GM19328 (cell line): ENCODE measurements around the gene ACKR4.
"Not testable (repeated sequence)": the region's sequence is repeated elsewhere in the genome, so short reads cannot be mapped to it uniquely, and the experiment has no call there.

Experiments
- ATAC-seq: cut with Tn5 transposase; IDR thresholded peaks from one replicate; pipeline ENCODE4 v1.9.1; 2021; ENCODE audit warnings: mild to moderate bottlenecking, moderate library complexity; ENCODE audit not compliant: unreplicated experiment

The ACKR4 gene

DNA sequence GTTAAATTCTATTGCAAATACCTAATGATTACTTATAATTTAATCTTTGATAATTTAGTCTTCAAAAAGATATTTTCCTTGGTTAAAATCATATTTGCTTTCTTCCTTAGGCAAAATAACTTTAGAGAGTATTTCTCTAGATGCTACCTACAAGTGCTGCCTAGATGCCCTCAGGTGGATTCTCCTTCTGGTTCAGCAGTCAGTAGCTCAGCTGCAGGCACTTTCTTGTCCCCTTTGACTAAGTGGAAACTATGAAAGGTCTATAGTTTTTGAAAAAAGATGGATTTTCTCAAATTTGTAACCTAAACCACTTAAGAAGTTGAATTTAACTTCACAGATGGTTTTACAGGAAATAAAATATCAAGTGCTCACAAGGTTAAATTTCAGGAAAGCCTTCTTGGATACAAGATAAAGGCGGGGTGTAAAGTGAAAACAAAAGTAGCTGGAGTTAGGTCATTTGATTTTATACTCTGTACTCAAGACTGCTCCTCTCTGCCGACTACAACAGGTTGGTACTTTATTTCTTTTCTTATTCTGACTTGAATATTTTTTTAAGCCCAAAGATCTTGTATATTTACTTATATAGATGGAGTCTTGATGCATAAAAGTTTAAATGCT lies at the start of gene ACKR4:
Gene ACKR4, plus strand, starts transcription at position 455 of the 618 bp plus-strand sequence. CDS start 3,128 bp downstream, outside the sequence.
- no peak for ATAC-seq

- ATAC-seq: no peak
These were observed 47.9 kb upstream of the ACKR4 start for GRCh38 chr3:132549169-132549568.

DNA sequence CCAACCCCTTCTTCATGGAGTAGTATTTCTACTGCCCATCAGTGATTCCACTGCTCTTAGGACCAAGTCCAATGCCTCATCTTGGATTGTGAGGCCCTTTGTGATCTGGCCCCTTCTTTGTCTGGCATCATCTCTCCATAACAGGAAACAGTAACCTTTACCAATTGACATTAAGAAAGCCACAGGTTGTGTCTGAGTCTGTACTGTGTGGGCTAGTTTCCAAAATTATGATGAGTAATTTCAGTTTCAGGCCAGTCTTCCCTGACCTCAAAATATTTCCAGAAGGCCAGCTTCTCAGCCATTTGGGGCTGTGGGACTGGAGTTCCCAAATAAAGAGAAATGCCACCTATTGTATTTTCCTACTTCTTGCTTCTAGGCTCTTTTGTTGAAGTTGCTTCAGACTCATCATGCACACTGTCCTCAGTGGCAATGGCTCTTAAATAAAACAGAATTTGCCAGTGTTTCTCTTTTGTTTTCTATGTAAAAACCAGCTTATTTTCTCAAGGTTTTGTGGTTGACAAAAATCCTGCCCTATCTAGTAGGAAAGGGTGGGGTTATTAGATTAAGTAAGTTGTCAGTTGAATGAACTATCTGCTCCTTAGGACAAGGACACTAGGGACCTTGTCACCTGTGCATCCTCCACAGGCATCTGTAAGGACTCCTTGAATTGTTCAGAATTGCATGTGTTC lies 47.0 kb upstream of the ACKR4 start:
- peak; percentile 62 for ATAC-seq

GRCh38 chr3:132550579-132551305 lies 46.3 kb upstream of the ACKR4 start:
- ATAC-seq: no peak

- no peak for ATAC-seq
These were observed 43.2 kb upstream of the ACKR4 start for GRCh38 chr3:132553826-132554225.

GRCh38 chr3:132554437-132554836 lies 42.6 kb upstream of the ACKR4 start:
- no peak for ATAC-seq

DNA sequence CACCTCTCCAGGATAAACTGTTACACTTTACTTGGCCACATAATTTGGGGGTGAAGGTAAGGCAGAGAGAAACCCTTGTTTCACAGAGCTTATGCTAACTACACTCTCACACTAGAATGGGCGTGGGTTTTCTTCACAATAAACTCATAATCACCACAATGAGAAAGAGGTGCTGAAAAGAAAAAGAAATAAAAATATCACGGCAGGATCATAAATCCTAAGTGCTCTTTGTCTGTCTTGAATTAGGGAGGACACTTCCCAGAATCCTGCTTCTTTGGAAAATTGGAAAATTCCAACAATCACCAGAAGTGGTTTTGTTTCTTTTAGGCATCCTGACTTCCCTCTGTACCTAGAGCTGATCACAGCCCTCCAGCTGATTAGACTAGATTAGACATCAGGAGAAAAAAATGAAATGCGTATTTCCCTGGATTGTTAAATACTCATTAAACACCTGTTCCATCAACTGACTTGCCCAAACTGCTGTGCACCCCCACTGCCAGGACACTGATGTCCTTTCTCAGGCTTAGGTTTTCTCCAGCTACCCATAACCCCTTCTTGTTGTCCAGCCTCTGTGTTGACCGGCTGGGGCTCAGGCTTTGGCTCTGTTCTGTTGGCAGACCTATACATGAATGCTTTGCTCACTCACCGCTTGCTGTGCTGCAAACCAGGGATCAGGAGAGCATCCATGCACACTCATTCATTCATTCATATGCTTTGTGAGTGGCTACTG lies 41.6 kb upstream of the ACKR4 start:
- no peak for ATAC-seq

DNA sequence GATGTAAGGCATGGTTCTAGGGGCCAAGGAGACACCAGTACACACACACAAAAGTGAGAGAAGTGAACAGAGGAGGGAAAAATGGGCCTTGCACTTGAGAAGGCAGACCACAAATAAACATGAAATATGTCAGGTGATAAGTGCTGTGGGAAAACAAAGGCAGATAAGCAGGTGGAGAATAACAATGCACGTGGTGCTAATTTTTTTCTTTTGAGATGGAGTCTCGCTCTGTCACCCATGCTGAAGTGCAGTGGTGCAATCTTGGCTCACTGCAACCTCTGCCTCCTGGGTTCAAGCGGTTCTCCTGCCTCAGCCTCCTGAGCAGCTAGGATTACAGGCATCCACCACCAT lies 41.1 kb upstream of the ACKR4 start:
- ATAC-seq: not testable (repeated sequence)

GRCh38 chr3:132556508-132557159 lies 40.4 kb upstream of the ACKR4 start:
- ATAC-seq: no peak

GRCh38 chr3:132561003-132561402 lies 36.1 kb upstream of the ACKR4 start:
- no peak for ATAC-seq

GRCh38 chr3:132563420-132564069 lies 33.5 kb upstream of the ACKR4 start:
- ATAC-seq: no peak

DNA sequence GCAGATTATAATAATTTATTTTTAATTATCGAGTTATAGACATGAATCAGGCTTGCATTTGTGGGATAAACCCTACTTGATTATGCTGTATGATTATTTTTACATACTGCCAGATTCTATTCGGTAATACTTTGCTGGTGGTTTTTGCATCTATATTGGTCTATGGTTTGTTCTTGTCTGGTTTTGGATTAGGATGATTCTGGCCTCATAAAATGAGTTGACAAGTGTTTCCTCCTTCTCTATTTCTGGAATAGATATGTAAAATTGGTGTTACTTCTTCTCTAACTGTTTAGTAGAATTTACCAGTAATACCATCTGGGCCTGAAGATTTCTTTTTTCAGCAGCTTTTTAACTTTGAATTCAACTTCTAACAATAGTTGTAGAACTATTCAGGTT lies 33.0 kb upstream of the ACKR4 start:
- ATAC-seq: no peak

DNA sequence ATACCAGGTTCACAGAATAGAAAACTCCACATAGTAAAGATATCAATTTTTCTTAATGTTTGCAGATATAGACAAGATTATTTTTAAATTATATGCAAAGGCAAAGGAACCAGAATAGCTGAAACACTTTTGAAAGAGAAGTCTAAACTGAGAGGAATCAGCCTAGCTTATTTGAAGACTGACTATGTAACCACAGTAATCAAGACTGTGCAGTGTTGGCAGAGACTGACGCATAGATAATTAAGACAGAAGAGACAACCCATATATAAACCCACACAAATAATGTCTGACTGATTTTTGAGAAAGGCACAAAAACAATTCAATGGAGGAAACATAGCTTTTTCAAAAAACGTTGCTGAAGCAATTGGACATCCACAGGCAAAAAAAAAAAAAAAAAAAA lies 28.6 kb upstream of the ACKR4 start:
- no peak for ATAC-seq

DNA sequence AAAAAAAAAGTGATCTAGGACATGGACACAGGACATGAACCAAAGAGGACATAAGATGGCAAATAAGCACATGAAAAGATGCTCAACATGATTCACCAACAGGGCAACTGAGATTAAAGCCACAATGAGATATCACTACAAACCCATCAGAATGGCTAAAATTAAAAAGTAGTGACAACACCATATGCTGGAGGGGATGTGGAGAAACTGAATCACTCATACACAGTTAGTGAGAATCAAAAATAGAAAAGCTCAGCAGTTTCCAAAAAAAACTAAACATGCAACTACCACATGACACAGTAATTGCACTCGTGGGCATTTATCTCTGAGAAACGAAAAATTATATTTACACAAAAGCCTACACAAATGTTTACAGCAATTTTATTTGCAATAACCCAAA lies 27.9 kb upstream of the ACKR4 start:
- no peak for ATAC-seq

DNA sequence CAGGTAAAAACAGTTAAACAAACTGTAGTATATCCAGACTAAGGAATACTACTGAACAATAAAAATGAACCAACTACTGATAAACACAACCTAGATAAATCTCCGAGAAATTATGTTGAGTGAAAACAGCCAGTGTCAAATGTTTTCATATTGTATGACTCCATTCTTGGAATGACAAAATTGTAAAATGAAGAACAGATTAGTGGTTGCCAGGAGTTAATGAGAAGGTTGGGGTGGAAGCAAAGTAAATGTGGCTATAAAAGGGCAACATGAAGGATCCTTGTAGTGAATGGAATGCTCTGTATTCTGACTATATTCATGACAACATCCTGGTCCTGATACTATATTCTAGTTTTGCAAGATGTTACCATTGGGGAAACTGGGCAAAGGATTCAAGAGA lies 27.5 kb upstream of the ACKR4 start:
- ATAC-seq: no peak

DNA sequence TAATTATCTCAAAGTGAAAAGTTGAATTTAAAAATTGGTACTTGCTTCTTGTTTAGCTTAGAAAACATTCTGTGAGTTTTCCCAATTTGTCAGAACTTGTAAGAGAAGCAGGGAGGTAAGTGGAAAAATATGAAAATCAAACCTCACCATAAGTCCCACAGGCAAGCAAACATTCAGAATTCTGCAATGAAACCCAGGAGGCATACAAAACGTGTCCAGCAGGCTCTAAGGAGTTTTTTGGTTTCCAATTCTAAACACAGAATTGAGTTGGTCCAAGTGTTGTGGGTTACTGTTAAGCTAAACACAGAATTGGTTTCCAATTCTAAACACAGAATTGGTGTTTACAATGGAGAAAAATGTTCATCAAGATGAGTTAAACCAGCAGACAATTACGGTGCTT lies 27.1 kb upstream of the ACKR4 start:
- ATAC-seq: no peak

GRCh38 chr3:132573797-132574211 lies 23.3 kb upstream of the ACKR4 start:
- no peak for ATAC-seq

- ATAC-seq: no peak
These were observed 9.7 kb upstream of the ACKR4 start for GRCh38 chr3:132587401-132587800.

- ATAC-seq: no peak
These were observed 4.9 kb upstream of the ACKR4 start for GRCh38 chr3:132592216-132592615.

GRCh38 chr3:132593241-132593946 lies 3.7 kb upstream of the ACKR4 start:
- ATAC-seq: no peak
